CD4-positive, alpha-beta memory T cell (primary cell): ENCODE measurements around the gene ITGA1. TPM values are rescaled to one million over a fixed set of nuclear protein-coding genes. Genes with fewer than 3 reads are reported as not detected.
"Not testable (repeated sequence)": the region's sequence is repeated elsewhere in the genome, so short reads cannot be mapped to it uniquely, and the experiment has no call there.

ENCODE experiments used
- CTCF ChIA-PET: fragments of 350-600 bp; sonication (Branson Sonifier 250); formaldehyde crosslinking; loops from one replicate; lab custom pipeline; 2021; ENCODE audit warnings: inconsistent platforms; ENCODE audit not compliant: partially characterized antibody; lab: Charles Lee
- POLR2A ChIA-PET: fragments of 350-600 bp; sonication (Branson Sonifier 250); formaldehyde crosslinking; loops from one replicate; lab custom pipeline; 2021; ENCODE audit not compliant: partially characterized antibody; lab: Charles Lee
- DNase-seq, 5 donors: peaks; one replicate each; pipeline versions ENCODE4 v3.0.0 to v3.0.0-alpha.2; 2020 to 2022; ENCODE audit warnings: mixed read lengths in 1 of 5
- H3K27ac ChIP-seq: one replicate; pipeline ENCODE4 v1.7.0; 2013; ENCODE audit warnings: low read depth, low read length
- H3K27me3 ChIP-seq: 2 replicates; pipeline ENCODE4 v1.7.0; 2013; ENCODE audit warnings: mild to moderate bottlenecking, low read length, moderate library complexity; ENCODE audit not compliant: insufficient read depth
- H3K36me3 ChIP-seq: 2 replicates; pipeline ENCODE4 v1.7.0; 2013; ENCODE audit warnings: mild to moderate bottlenecking, low read length, moderate library complexity; ENCODE audit not compliant: insufficient read depth
- H3K4me1 ChIP-seq: 2 replicates; pipeline ENCODE4 v1.7.0; 2013; ENCODE audit warnings: mild to moderate bottlenecking, low read length, moderate library complexity; ENCODE audit not compliant: insufficient read depth
- H3K4me3 ChIP-seq, 2 donors: one replicate each; pipeline ENCODE4 v1.7.0; 2013; ENCODE audit warnings: low read length in 2 of 2, mild to moderate bottlenecking in 1 of 2
- H3K9me3 ChIP-seq, 2 donors: one replicate each; pipeline ENCODE4 v1.7.0; 2013; ENCODE audit warnings: low read length in 2 of 2, control low read depth in 1 of 2; ENCODE audit not compliant: control insufficient read depth in 1 of 2
- H3K27ac Mint-ChIP-seq, 7 donors: one replicate each; pipeline ENCODE4 v1.8.0; 2020 to 2021; ENCODE audit warnings: mixed read lengths in 7 of 7, mild to moderate bottlenecking in 6 of 7, inconsistent platforms in 3 of 7, moderate library complexity in 3 of 7
- H3K27me3 Mint-ChIP-seq, 2 donors: one replicate each; pipeline ENCODE4 v1.8.0; 2020 to 2021; ENCODE audit warnings: mixed read lengths in 2 of 2
- H3K36me3 Mint-ChIP-seq, 2 donors: one replicate each; pipeline ENCODE4 v1.8.0; 2020 to 2021; ENCODE audit warnings: mixed read lengths in 2 of 2, inconsistent platforms in 1 of 2, mild to moderate bottlenecking in 1 of 2
- H3K4me1 Mint-ChIP-seq, 4 donors: one replicate each; pipeline ENCODE4 v1.8.0; 2020 to 2021; ENCODE audit warnings: mixed read lengths in 4 of 4, mild to moderate bottlenecking in 1 of 4
- H3K4me3 Mint-ChIP-seq, 8 donors: one replicate each; pipeline ENCODE4 v1.8.0; 2020 to 2021; ENCODE audit warnings: mixed read lengths in 8 of 8, mild to moderate bottlenecking in 7 of 8, moderate library complexity in 6 of 8, inconsistent platforms in 3 of 8
- H3K9me3 Mint-ChIP-seq, 8 donors: one replicate each; pipeline ENCODE4 v1.8.0; 2020 to 2021; ENCODE audit warnings: mixed read lengths in 8 of 8, mild to moderate bottlenecking in 5 of 8, inconsistent platforms in 3 of 8, moderate library complexity in 1 of 8
- intact Hi-C: fragments of 100-400 bp; cut with micrococcal nuclease; formaldehyde crosslinking; loops from one replicate; pipeline ENCODE4 v1.15.1; 2023
- polyA plus RNA-seq, 2 donors: library from polyadenylated mRNA; unstranded; fragments of 300-500 nt; fragmentation: Illumina TruSeq; gene quantifications; one replicate each; pipeline ENCODE4 v1.2.3, GENCODE V29; 2021
- total RNA-seq, 2 experiments: library from RNA; stranded (reverse); gene quantifications; one replicate each; pipeline ENCODE4 v1.2.3, GENCODE V29; 2021

ITGA1 gene
- total and polyA plus RNA-seq, 4 experiments from 2014 or later, result 1.9 to 5.8 (median 4.8) TPM

DNA sequence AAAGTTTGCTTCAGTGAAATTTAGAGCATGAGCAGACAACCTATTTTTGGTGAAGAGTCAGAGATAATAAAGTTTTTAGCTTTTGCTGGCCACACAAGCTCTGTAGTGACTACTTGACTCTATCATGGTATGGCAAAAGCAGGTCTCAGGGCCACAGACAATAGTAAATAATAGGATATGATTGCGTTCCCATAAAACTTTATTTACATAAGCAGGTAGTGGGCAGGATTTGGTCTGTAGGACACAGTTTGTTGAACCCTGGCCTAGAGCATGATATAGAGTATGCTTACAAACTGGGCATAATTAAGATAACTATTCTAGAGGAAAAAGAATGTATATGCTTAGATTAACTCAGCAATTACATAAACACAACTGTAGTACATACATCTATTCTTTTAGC, 30.1 kb downstream of the ITGA1 start:
- no peaks in the 10 kb centered on the region for H3K36me3 ChIP-seq
- intact Hi-C loops, result no loop called here
- Mint-ChIP-seq H3K27ac (no peak overlapping the region), H3K4me3 (no peak overlapping the region), H3K4me1 (no peaks in the 10 kb centered on the region), H3K36me3 (no peaks in the 10 kb centered on the region), H3K9me3 (peaks cover 0 to 5% (median 0%) of the 10 kb centered on the region in 8 donors), H3K27me3 (peaks cover 0 to 2% of the 10 kb centered on the region in 2 donors)
- no peak overlapping the region for H3K4me3 ChIP-seq
- ChIA-PET CTCF (no interaction called here), POLR2A (no interaction called here)
- H3K27me3 ChIP-seq, result no peaks in the 10 kb centered on the region
- H3K9me3 ChIP-seq, result no peaks in the 10 kb centered on the region
- H3K4me1 ChIP-seq, result no peaks in the 10 kb centered on the region
- DNase-seq, result no peak
- H3K27ac ChIP-seq, result no peak overlapping the region

DNA sequence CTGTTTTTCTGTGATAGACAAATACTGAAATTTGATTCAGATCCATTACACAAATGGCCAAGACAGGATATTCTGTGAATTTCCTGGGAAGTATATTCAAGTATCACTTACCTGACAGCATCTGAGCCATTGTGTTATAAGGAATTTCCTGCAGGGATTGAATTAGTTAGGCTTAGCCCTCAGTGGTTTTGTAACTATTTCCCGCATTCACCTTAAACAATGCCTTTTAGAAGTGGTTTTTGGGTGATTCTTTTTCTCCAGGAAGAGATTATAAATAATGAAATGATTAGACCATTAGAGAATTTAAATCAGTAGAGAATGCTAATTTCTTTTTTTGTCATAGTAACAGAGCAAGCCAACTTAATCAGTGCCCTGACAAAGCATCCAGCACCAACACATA, 30.6 kb downstream of the ITGA1 start:
- Mint-ChIP-seq H3K36me3 (no peaks in the 10 kb centered on the region), H3K4me3 (no peak overlapping the region), H3K27ac (no peak overlapping the region), H3K4me1 (no peaks in the 10 kb centered on the region), H3K27me3 (peaks cover 0 to 2% of the 10 kb centered on the region in 2 donors), H3K9me3 (peaks cover 0 to 5% (median 0%) of the 10 kb centered on the region in 8 donors)
- H3K9me3 ChIP-seq, result no peaks in the 10 kb centered on the region
- H3K27me3 ChIP-seq, result no peaks in the 10 kb centered on the region
- ChIA-PET CTCF (no interaction called here), POLR2A (no interaction called here)
- DNase-seq, result no peak
- H3K4me3 ChIP-seq, result no peak overlapping the region
- H3K36me3 ChIP-seq, result no peaks in the 10 kb centered on the region
- no peak overlapping the region for H3K27ac ChIP-seq
- intact Hi-C loops, result no loop called here
- H3K4me1 ChIP-seq, result no peaks in the 10 kb centered on the region

DNA sequence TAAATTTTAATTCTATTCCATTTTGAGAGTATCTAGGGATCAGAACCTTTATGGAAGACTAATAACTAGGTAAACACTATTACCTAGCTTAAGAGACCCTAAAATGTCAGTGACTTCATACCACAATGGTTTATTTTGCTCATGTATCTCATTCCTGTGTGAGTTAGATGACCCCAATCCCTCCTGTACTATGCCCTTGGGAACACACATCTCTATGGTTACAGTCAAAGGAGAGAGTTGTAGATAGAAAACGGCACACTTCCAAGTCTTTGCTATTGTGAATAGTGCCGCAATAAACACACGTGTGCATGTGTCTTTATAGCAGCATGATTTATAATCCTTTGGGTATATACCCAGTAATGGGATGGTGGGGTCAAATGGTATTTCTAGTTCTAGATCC, 31.1 kb downstream of the ITGA1 start:
- DNase-seq, intact Hi-C loops, H3K4me3 Mint-ChIP-seq, H3K36me3 Mint-ChIP-seq, POLR2A ChIA-PET, H3K27ac Mint-ChIP-seq, H3K27me3 ChIP-seq, H3K4me3 ChIP-seq, H3K9me3 ChIP-seq, H3K4me1 Mint-ChIP-seq, CTCF ChIA-PET, H3K27me3 Mint-ChIP-seq, H3K9me3 Mint-ChIP-seq, H3K4me1 ChIP-seq, H3K27ac ChIP-seq, H3K36me3 ChIP-seq: not testable (repeated sequence)

DNA sequence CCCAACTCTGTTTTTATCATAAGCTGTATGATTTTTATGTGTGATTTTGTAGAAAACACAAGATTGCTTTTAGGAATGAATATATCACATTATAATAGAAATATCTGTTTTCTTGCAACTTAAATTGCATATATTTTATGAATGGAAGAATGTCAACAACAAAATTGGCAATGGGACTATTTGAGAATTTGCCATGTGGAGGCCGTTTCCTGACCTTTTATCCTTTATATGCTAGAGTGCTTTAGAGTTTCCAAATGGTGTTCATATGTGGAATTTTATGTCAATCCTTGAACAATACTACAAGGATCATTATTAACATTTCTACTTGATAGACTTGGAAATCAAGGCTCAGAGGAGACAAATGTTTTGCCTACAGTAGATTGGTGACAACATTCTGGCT, 34.2 kb downstream of the ITGA1 start:
- CTCF ChIA-PET, result interaction anchor here (1.2 to 1.4 kb wide), 2 partner anchors 18 to 163 kb away, joined by 4 to 5 read pairs; no protein-coding TSS in a partner anchor

DNA sequence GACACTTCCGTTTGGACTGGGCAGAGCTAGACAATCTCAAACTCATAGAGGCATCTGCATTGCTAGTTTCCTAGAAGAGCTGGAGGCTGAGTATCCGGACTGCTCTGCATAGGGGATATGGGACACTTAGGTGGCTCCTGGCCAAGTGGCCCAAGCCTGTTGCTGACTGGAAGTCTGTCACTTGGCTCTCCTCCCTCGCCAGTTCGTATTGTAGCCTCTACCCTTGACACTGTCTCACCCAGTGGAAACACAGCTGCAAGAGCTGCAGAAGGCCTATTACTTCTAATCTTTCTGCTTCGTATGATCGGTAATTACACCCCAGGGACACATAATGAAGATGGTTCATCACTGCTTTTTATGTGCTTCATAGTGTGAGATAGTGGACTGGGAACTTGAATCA, 34.7 kb downstream of the ITGA1 start:
- intact Hi-C loops, result no loop called here
- no peak overlapping the region for H3K4me3 Mint-ChIP-seq
- POLR2A ChIA-PET, result no interaction called here
- no peak for DNase-seq
- peaks cover 0 to 6% (median 3%) of the 10 kb centered on the region in 4 donors for H3K4me1 Mint-ChIP-seq
- no peaks in the 10 kb centered on the region for H3K27me3 Mint-ChIP-seq
- no peaks in the 10 kb centered on the region for H3K36me3 ChIP-seq
- no peak overlapping the region for H3K27ac ChIP-seq
- H3K4me3 ChIP-seq, result no peak overlapping the region
- H3K4me1 ChIP-seq, result no peaks in the 10 kb centered on the region
- H3K27ac Mint-ChIP-seq, result no peak overlapping the region
- CTCF ChIA-PET, result interaction anchor here (1.2 to 1.4 kb wide), 2 partner anchors 18 to 163 kb away, joined by 4 to 5 read pairs; no protein-coding TSS in a partner anchor
- no peaks in the 10 kb centered on the region for H3K27me3 ChIP-seq
- H3K9me3 Mint-ChIP-seq, result peaks cover 0 to 5% (median under 1%) of the 10 kb centered on the region in 8 donors
- H3K36me3 Mint-ChIP-seq, result no peaks in the 10 kb centered on the region
- no peaks in the 10 kb centered on the region for H3K9me3 ChIP-seq

More for the DNA sequence above, 34.2 kb downstream of the ITGA1 start:
- Histone ChIP-seq H3K4me1 (no peaks in the 10 kb centered on the region), H3K4me3 (no peak overlapping the region), H3K36me3 (no peaks in the 10 kb centered on the region), H3K9me3 (no peaks in the 10 kb centered on the region), H3K27me3 (no peaks in the 10 kb centered on the region), H3K27ac (no peak overlapping the region)
- H3K27ac Mint-ChIP-seq, result no peak overlapping the region
- H3K4me3 Mint-ChIP-seq, result no peak overlapping the region
- no peaks in the 10 kb centered on the region for H3K36me3 Mint-ChIP-seq
- no peak for DNase-seq
- peaks cover 0 to 5% (median 0%) of the 10 kb centered on the region in 8 donors for H3K9me3 Mint-ChIP-seq
- intact Hi-C loops, result no loop called here
- POLR2A ChIA-PET, result no interaction called here
- H3K4me1 Mint-ChIP-seq, result peaks cover 0 to 6% (median 3%) of the 10 kb centered on the region in 4 donors
- H3K27me3 Mint-ChIP-seq, result no peaks in the 10 kb centered on the region

DNA sequence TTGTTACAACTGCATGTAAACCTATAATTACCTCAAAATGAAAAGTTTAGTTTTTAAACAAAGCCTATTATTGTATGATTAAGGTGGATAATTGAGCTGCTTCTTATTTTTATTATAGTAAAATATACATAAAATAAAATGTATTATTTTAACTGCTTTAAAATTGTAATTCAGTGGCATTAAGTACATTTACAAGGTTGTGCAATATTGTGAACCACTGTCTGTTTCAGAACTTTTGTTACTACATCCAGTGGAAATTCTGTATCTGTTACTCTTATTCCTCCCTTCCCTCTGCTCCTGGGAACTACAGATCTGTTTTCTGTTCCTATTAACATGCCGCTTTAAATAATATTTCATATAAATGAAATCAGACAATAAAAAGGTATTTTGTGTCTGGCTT, 37.1 kb downstream of the ITGA1 start:
- Mint-ChIP-seq H3K4me1 (peaks cover 0 to 6% (median 3%) of the 10 kb centered on the region in 4 donors), H3K9me3 (peaks cover 0 to 9% (median 1%) of the 10 kb centered on the region in 8 donors), H3K36me3 (no peaks in the 10 kb centered on the region), H3K4me3 (no peak overlapping the region), H3K27me3 (no peaks in the 10 kb centered on the region), H3K27ac (no peak overlapping the region)
- H3K27me3 ChIP-seq, result no peaks in the 10 kb centered on the region
- no peak overlapping the region for H3K4me3 ChIP-seq
- no peaks in the 10 kb centered on the region for H3K9me3 ChIP-seq
- H3K27ac ChIP-seq, result no peak overlapping the region
- intact Hi-C loops, result no loop called here
- H3K36me3 ChIP-seq, result no peaks in the 10 kb centered on the region
- no peaks in the 10 kb centered on the region for H3K4me1 ChIP-seq
- no peak for DNase-seq
- ChIA-PET POLR2A (no interaction called here), CTCF (interaction anchor here (0.8 kb wide), 1 partner anchor 132 kb away, joined by 4 read pairs; no protein-coding TSS in a partner anchor)

DNA sequence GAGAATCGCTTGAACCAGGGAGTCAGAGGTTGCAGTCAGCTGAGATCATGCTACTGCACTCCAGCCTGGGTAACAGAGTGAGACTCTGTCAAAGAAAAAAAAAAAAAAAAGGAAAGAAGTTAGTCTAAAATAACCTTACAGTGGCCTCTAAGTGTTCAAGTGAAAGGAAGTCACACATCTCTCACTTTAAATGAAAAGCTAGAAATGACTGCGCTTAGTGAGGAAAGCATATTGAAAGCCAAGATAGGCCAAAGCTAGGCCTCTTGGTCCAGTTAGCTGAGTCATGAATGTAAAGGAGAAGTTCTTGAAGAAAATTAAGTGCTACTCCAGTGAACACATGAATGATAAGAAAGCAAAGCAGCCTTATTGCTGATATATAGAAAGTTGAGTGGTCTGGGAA, 38.1 kb downstream of the ITGA1 start:
- Mint-ChIP-seq H3K9me3 (peaks cover 0 to 9% (median 1%) of the 10 kb centered on the region in 8 donors), H3K4me1 (peaks cover 0 to 6% (median 3%) of the 10 kb centered on the region in 4 donors), H3K27ac (no peak overlapping the region), H3K27me3 (no peaks in the 10 kb centered on the region), H3K4me3 (no peak overlapping the region), H3K36me3 (no peaks in the 10 kb centered on the region)
- Histone ChIP-seq H3K4me3 (no peak overlapping the region), H3K27ac (no peak overlapping the region), H3K4me1 (no peaks in the 10 kb centered on the region), H3K36me3 (no peaks in the 10 kb centered on the region), H3K27me3 (no peaks in the 10 kb centered on the region), H3K9me3 (no peaks in the 10 kb centered on the region)
- no peak for DNase-seq
- POLR2A ChIA-PET, result no interaction called here
- CTCF ChIA-PET, result no interaction called here
- intact Hi-C loops, result no loop called here
